T-helper 1 cell treated with Interleukin-12 subunit alpha and Interleukin-12 subunit beta and Interleukin-4 antibody, amounts not matched to agents 30 μg/mL and 1 μg/mL, for 36 hours (primary cell): Measurements from ENCODE around the gene MED26.
A peak's percentile ranks its signal among the peaks of the same experiment; 100 is the strongest.

ENCODE experiments used
- H3K27ac Mint-ChIP-seq: one replicate; pipeline ENCODE4 v1.8.0; 2021; ENCODE audit warnings: mild to moderate bottlenecking, mixed read lengths
- H3K27me3 Mint-ChIP-seq: one replicate; pipeline ENCODE4 v1.8.0; 2021; ENCODE audit warnings: low read depth, mixed read lengths
- H3K36me3 Mint-ChIP-seq: one replicate; pipeline ENCODE4 v1.8.0; 2021; ENCODE audit warnings: low read depth, mixed read lengths
- H3K4me1 Mint-ChIP-seq: one replicate; pipeline ENCODE4 v1.8.0; 2021; ENCODE audit warnings: low read depth, mixed read lengths
- H3K4me3 Mint-ChIP-seq: one replicate; pipeline ENCODE4 v1.8.0; 2021; ENCODE audit warnings: mild to moderate bottlenecking, moderate library complexity, mixed read lengths
- H3K9me3 Mint-ChIP-seq: one replicate; pipeline ENCODE4 v1.8.0; 2021; ENCODE audit warnings: mixed read lengths

Gene MED26

GRCh38 chr19:16542045-16542909, 85.7 kb downstream of the MED26 start, which contains the start of gene CHERP:
CHERP (minus strand) TSS chr19:16542437; CDS start chr19:16542378, 59 bp downstream.
- Mint-ChIP-seq H3K4me1 (peaks cover 34% of the 10 kb centered on the region), H3K9me3 (no peaks in the 10 kb centered on the region), H3K27ac (peak within 1 kb of the TSS; percentile 89), H3K36me3 (peaks cover 24% of the 10 kb centered on the region), H3K4me3 (peak within 1 kb of the TSS; percentile 94), H3K27me3 (no peaks in the 10 kb centered on the region)

- H3K27me3 Mint-ChIP-seq = no peaks in the 10 kb centered on the region
- H3K4me1 Mint-ChIP-seq = peaks cover 35% of the 10 kb centered on the region
- H3K27ac Mint-ChIP-seq = peak overlapping the region; percentile 67
- H3K4me3 Mint-ChIP-seq = peak overlapping the region; percentile 94
- H3K9me3 Mint-ChIP-seq = no peaks in the 10 kb centered on the region
- peaks cover 24% of the 10 kb centered on the region for H3K36me3 Mint-ChIP-seq
Observed at GRCh38 chr19:16541526-16542044, 86.4 kb downstream of the MED26 start.

- Mint-ChIP-seq H3K4me1 (peaks cover 37% of the 10 kb centered on the region), H3K27me3 (no peaks in the 10 kb centered on the region), H3K9me3 (no peaks in the 10 kb centered on the region), H3K4me3 (peak overlapping the region; percentile 94), H3K27ac (peak overlapping the region; percentile 67), H3K36me3 (peaks cover 26% of the 10 kb centered on the region)
Observed at GRCh38 chr19:16540948-16541347, 87.1 kb downstream of the MED26 start.

- no peaks in the 10 kb centered on the region for H3K27me3 Mint-ChIP-seq
- peaks cover 29% of the 10 kb centered on the region for H3K36me3 Mint-ChIP-seq
- no peak overlapping the region for H3K27ac Mint-ChIP-seq
- no peak overlapping the region for H3K4me3 Mint-ChIP-seq
- no peaks in the 10 kb centered on the region for H3K9me3 Mint-ChIP-seq
- peaks cover 24% of the 10 kb centered on the region for H3K4me1 Mint-ChIP-seq
Observed at GRCh38 chr19:16537111-16537510, 90.9 kb downstream of the MED26 start.

GRCh38 chr19:16536130-16536529, 91.9 kb downstream of the MED26 start:
- Mint-ChIP-seq H3K36me3 (peaks cover 31% of the 10 kb centered on the region), H3K4me3 (no peak overlapping the region), H3K4me1 (peaks cover 19% of the 10 kb centered on the region), H3K27me3 (no peaks in the 10 kb centered on the region), H3K9me3 (no peaks in the 10 kb centered on the region), H3K27ac (no peak overlapping the region)

GRCh38 chr19:16535381-16535780, 92.6 kb downstream of the MED26 start:
- Mint-ChIP-seq H3K27ac (no peak overlapping the region), H3K27me3 (no peaks in the 10 kb centered on the region), H3K36me3 (peaks cover 32% of the 10 kb centered on the region), H3K4me3 (no peak overlapping the region), H3K9me3 (no peaks in the 10 kb centered on the region), H3K4me1 (peaks cover 14% of the 10 kb centered on the region)

- Mint-ChIP-seq H3K4me1 (peaks cover 6% of the 10 kb centered on the region), H3K27ac (no peak overlapping the region), H3K36me3 (peaks cover 26% of the 10 kb centered on the region), H3K9me3 (no peaks in the 10 kb centered on the region), H3K27me3 (no peaks in the 10 kb centered on the region), H3K4me3 (no peak overlapping the region)
Observed at GRCh38 chr19:16532440-16533234, 95.4 kb downstream of the MED26 start.

- H3K4me3 Mint-ChIP-seq = no peak overlapping the region
- peaks cover 2% of the 10 kb centered on the region for H3K4me1 Mint-ChIP-seq
- peaks cover 27% of the 10 kb centered on the region for H3K36me3 Mint-ChIP-seq
- no peaks in the 10 kb centered on the region for H3K27me3 Mint-ChIP-seq
- no peak overlapping the region for H3K27ac Mint-ChIP-seq
- no peaks in the 10 kb centered on the region for H3K9me3 Mint-ChIP-seq
Observed at GRCh38 chr19:16531380-16531669, 96.7 kb downstream of the MED26 start.

- Mint-ChIP-seq H3K4me3 (no peak overlapping the region), H3K9me3 (no peaks in the 10 kb centered on the region), H3K27ac (no peak overlapping the region), H3K27me3 (no peaks in the 10 kb centered on the region), H3K36me3 (peaks cover 23% of the 10 kb centered on the region), H3K4me1 (no peaks in the 10 kb centered on the region)
Observed at GRCh38 chr19:16530540-16531379, 97.2 kb downstream of the MED26 start.

- no peak overlapping the region for H3K27ac Mint-ChIP-seq
- H3K4me1 Mint-ChIP-seq = no peaks in the 10 kb centered on the region
- peaks cover 23% of the 10 kb centered on the region for H3K36me3 Mint-ChIP-seq
- H3K4me3 Mint-ChIP-seq = no peak overlapping the region
- H3K27me3 Mint-ChIP-seq = no peaks in the 10 kb centered on the region
- no peaks in the 10 kb centered on the region for H3K9me3 Mint-ChIP-seq
Observed at GRCh38 chr19:16529466-16530144, 98.4 kb downstream of the MED26 start.

- Mint-ChIP-seq H3K4me1 (no peaks in the 10 kb centered on the region), H3K4me3 (no peak overlapping the region), H3K27me3 (no peaks in the 10 kb centered on the region), H3K9me3 (no peaks in the 10 kb centered on the region), H3K36me3 (peaks cover 28% of the 10 kb centered on the region), H3K27ac (no peak overlapping the region)
Observed at GRCh38 chr19:16527971-16528521, 100.0 kb downstream of the MED26 start.

GRCh38 chr19:16527334-16527935, 100.6 kb downstream of the MED26 start:
- Mint-ChIP-seq H3K4me3 (no peak overlapping the region), H3K4me1 (no peaks in the 10 kb centered on the region), H3K36me3 (peaks cover 30% of the 10 kb centered on the region), H3K9me3 (no peaks in the 10 kb centered on the region), H3K27me3 (no peaks in the 10 kb centered on the region), H3K27ac (no peak overlapping the region)

GRCh38 chr19:16525751-16526481, 102.1 kb downstream of the MED26 start:
- Mint-ChIP-seq H3K27ac (no peak overlapping the region), H3K4me3 (no peak overlapping the region), H3K36me3 (peaks cover 24% of the 10 kb centered on the region), H3K4me1 (no peaks in the 10 kb centered on the region), H3K27me3 (no peaks in the 10 kb centered on the region), H3K9me3 (no peaks in the 10 kb centered on the region)
